HG03280 (cell line): Measurements from ENCODE around the gene BCLAF1.
"Not testable (repeated sequence)": the region's sequence is repeated elsewhere in the genome, so short reads cannot be mapped to it uniquely, and the experiment has no call there.

ENCODE experiments used
- ATAC-seq: cut with Tn5 transposase; IDR thresholded peaks from one replicate; pipeline ENCODE4 v1.9.1; 2021; ENCODE audit warnings: mild to moderate bottlenecking, moderate library complexity; ENCODE audit not compliant: unreplicated experiment

BCLAF1 gene

DNA sequence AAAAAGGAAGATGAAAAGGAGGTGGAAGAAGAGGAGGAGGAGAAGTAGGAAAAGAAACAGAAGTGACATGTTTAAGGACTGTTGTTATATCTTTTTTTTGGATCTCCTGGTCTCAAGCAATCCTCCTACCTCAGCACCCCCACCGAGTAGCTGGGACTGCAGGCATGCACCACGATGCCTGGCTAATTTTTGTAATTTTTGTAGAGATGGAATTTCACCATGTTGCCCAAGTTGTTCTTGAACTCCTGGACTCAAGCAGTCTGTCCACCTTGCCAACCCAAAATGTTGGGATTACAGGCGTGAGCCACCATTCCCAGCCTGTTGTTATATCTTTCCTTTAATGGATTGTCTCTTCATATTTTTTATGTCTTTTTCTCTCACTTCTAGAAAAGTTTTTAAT lies 19.5 kb upstream of the BCLAF1 start:
- no peak for ATAC-seq

DNA sequence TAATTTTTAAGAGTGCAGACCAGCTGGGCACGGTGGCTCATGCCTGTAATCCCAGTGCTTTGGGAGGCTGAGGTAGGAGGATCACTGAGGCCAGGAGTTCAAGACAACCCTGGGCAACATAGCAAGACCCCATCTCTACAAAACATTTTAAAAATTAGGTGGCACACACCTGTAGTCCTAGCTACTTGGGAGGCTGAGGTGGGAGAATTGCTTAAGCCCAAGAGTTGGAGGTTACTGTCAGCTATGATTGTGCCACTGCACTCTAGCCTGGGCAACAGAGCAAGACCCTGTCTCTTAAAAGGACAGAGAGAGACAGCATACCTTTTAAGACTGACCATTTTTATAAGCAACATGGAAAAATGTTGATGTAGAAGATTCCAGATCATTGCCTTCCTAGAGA lies 18.8 kb upstream of the BCLAF1 start:
- not testable (repeated sequence) for ATAC-seq

DNA sequence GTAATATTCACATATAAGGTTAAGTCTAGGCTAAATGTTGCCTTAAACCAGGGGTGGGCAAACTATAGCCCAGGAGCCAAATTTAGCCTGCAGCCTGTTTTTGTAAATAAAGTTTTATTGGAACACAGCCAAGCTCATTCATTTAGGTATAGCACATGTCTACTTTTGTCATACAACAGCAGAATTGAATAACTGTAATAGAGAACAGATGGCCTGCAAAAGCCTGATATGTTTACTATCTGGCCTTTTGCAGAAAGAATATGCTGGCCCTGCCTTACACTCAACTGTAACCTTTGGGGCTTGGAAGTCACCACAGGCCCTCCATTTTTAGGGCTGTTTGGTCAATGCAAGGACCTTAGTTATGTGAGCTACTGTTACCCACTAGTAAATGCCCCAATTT lies 17.7 kb upstream of the BCLAF1 start:
- ATAC-seq: no peak

DNA sequence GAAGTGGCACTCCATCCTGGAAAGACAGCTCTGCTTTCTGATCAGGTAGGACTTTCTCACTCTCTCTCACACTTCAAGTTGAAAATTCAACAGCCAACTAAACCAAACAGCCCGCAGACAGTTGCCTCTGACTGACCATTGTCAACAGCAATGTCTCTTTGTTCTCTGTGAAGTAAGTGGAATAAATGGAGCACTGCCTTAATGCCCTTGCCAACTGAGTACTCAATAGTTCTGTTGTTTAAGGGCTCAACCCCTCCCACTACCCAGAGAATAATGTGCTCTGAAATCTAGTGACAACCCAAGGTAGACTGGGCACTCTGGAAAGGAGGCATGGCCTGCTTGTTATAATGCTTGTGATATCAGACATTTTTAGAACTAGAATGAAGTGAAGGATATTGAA lies 16.8 kb upstream of the BCLAF1 start:
- no peak for ATAC-seq

DNA sequence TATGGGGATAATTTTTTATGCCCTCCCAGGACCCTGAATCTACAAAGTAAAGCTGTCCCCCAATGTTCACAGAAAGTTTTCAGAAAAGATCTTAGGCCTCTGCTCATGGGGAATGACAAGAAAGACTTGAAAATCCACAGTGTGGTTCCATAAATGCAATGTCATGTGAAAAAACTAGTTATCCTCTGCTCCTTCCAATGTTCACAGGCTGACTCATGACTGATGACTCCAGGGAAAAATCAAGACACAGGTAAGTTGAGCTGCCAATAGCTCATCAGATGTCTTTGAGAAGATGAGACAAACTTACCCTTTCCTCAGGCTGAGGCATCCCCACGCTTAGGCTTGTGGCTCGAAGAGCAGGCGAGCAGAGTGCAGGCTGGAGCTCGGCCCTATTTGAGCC lies 14.8 kb upstream of the BCLAF1 start:
- ATAC-seq: no peak

DNA sequence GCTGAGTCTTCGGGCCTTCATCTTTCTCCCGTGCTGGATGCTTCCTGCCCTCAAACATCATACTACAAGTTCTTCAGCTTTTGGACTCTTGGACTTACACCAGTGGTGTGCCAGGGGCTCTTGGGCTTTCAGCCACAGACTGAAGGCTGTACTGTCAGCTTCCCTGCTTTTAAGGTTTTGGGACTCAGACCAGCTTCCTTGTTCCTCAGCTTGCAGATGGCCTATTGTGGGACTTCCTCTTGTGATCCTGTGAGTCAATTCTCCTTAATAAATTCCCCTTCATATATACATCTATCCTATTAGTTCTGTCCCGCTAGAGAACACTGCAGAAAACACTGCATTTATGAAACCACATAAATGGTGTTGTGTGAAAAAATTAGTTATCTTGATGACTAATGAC lies 13.9 kb upstream of the BCLAF1 start:
- no peak for ATAC-seq

DNA sequence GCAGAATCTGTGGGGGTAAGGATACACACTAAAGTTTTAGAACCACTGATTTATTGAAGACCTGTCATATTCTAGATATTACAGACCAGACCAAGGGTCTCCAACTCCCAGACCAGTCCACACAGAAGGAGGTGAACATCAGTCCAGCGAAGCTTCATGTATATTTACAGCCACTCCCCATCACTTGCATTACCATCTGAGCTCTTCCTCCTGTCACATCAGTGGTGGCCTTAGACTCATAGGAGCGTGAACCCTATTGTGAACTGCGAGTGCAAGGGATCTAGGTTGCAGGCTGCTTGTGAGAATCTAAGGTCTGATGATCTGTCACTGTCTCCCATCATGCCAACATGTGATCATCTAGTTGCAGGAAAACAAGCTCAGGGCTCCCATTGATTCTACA lies 5.0 kb upstream of the BCLAF1 start:
- no peak for ATAC-seq

DNA sequence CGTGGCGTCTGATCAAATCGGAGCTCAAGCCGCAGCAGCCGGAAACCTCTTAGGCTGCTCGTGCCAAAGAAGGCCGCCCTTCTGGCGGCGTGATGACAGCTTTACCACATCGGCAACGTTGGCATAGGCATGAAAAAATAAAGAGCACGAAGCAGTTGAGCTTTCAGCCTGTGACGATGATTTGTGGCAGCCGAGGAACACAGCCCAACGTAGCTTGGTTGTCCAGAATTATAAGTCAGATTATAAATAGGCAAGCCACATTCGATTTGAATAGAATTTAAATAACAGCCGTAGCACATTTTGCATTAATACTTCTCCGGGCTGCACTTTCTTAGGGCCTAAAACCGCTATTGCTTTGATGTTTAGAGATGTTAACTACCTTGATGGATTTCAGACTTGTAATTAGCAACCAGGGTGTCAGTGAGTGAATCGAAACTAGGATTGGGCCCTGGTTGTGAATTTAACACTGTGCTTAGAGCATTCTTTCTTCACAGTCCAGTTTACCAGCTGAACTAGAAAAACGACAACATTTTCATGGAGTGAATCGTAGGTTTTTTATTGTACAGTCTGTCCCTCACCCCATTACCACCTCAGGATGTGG lies 864 bp upstream of the BCLAF1 start:
- peak; percentile 19 for ATAC-seq

DNA sequence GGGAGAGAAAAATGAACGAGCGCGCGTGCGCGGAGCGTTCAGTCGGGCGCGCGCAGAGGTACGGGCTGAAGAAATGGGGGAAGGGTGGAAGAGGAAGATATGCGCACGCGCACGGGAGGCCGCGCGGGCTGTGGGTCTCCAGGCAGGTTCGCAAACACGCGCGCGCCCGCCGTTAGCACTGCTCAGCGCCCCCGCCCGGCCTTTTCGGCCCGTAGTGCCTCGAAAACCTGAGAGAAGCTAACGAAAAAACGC lies 393 bp downstream of the BCLAF1 start:
- ATAC-seq: peak; percentile 35

DNA sequence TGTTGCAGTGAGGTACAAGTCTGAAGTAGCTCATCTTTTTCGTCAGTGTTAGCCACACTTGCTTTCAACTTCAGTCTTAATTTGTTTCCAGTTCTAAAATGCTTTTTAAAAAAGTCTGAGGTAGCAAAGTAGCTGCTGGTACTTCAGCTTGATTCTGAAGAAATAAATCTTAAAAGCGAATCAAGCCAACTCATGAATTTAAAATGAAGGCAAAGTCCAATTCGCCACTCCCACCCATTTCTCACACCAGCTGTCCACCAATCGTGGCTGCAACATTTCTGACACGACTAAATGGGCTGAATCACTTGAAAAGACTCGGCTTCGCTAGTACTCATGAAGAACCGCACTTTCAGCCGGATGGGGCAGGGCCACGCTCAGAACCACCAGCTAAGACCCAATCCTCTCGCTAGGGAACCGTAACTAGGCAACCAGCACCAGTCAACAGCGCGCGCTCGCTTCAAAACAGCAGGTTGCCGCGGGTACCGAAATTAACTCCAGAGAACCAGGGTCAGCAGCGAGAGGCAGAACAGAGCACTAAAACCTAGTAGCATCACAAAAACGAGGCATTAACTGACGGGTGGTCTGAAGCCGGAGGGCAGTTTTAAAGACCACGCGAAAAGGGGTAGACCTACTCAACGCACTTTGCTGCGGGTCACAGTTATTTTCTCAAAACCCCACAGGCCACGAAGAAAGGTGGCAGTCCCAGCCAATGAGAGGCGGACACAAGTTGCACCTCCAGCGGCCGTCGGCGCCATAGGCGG lies 900 bp downstream of the BCLAF1 start:
- peak; percentile 50 for ATAC-seq

DNA sequence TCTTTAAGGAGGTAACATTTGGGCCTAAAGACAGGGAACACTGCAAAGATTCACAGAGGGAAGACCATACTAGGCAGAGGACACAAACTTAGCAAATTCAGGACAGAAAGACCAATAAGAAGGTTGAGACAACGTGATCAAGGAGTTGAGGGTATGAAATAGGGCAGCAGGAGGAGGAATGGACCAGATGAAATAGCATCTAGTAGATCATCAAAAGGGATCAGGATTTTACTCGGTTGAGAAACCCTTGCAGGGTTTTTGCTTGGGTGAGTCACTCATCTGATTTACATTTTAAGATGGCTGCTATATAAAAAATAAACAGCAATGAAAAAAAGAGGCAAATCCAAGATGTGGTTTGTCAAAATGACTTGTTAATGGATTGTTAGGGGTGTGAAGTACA lies 4.7 kb downstream of the BCLAF1 start:
- no peak for ATAC-seq

DNA sequence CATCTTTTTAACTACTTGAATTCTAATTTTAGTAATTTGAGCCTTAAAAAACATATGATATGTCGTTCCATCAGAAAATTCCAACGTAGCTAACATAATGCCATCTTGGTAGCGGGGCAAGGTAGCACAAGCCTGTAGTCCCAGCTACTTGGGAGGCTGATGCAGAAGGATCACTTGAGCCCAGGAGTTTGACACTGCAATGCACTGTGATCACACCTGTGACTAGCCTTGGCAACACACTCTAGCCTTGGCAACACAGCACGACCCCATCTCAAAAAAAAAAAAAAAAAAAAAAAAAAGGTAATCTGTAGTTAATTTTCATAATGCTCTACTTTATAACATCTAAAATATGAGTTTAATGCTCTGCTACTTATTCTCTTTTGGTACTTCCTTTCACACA lies 6.7 kb downstream of the BCLAF1 start:
- no peak for ATAC-seq

DNA sequence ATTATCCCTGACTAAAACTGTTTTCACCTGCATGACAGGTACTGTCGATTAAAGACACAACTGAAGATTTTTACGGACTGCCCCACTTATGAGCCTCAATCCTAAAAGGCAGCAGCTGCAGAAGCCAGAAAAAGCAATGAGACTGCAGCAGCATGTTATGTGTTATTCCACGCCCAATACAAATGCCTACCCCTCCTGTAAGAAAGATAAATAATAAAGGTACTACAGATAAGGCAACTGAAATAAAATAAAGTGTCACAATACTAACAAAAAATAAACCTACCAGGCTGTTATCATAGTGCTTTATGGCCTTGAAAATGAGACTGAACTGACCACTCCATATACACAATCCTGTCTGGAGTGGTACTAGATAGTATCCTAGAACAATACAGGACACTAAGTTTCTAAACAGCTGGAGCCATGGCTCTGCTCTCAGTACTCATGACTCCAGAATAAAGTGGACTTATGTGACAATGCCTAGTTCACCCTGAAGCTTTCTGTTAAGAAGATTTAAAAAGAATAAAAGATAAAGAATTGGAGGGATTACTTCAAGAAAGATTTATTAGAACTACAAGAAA lies 9.5 kb downstream of the BCLAF1 start:
- no peak for ATAC-seq

DNA sequence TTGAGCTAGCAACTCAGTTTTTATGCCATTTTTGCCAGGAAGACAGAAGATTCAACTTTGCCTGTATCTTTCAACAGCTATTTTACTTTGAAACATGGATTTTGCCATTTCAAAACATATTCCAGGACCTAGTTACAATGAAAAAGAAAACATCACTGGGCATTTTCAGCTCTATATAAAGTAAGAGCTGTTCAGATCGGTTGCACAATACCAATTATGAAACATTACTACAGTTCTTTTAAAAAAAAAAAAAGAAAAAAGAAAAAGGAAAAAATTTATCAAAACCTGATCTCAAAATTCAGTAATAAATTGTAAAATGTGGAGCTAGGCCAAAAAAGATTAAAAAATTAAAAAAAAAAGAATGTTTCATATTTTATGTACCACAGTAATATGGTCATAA lies 15.6 kb downstream of the BCLAF1 start:
- ATAC-seq: no peak

DNA sequence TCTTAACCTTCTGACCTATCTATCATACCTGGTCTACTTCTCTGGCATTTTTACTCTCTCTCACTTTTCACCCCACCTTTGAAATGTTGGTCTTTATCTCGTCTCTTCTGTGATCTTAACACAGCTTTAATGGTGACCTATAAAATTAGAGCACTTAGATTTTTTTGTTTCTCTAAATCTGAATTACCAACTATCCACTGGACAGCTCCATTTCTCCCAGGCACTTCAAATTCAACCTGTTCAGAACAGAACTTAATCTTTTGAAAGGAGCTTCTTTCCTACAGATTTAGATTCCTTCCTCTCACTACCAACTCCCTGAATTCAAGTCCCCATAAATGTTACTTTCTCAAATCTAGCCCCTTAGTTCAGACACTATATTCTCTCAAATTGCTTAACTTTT lies 24.5 kb downstream of the BCLAF1 start:
- no peak for ATAC-seq

DNA sequence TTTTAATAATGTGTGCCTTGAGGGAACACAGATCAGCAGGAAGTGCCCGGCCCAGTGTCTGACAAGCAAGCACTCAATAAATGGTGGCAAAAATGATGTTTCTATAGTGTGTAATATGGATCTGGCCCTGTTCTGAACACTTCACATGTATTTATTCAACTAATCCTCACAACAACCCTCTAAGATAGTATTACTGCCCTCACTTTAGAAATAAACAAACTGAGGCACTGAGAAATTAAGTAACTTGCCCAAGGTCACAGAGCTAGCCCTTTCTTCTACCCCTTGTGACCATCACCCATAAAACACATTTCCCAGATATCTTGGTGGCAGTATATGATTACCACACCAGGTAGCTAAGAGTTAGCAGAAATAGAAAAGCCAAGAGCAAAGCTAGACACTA lies 26.7 kb downstream of the BCLAF1 start:
- ATAC-seq: no peak

DNA sequence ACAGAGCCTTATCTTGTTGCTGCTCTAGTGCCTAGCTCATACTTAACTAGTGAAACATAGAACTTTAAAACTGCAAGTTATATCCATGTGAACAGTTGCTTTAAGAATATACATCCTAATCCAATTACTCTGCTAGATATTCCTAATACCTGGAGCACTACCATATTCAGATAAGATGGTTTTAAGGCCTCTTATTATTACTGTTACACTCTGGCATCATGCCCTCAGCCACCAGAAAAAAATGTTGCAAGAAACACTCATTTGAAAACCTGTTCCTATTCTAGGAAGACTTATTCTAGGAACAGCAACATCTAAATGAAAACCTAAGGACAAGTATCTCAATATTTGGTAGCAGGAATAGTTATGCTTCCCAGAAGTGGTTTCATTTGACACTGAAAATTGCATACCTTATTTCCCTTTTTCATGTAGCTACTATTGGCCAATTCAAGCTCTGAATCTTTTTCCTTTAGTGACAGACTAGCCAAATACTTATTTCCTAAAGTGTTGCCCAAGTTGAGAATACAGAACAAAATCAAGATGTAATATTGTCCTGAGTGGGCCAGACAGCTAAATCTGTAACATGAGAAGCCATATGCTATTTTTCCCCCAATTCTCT lies 34.7 kb downstream of the BCLAF1 start:
- ATAC-seq: no peak

DNA sequence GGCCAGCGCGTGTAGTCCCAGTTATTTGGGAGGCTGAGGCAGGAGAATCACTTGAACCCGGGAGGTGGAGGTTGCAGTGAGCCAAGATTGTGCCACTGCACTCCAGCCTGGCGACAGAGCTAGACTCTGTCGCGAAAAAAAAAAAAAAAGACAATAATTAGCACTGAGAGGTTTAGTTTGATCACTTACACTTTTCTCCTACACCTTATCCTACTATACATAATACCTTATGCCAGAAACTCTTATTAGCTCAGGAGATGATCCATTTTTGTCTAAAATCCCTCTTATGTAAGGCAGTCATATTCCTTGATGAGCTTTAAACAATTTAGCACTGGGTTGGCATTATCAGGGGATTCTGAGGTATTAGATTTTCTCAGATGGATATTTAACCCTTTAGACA lies 35.9 kb downstream of the BCLAF1 start:
- ATAC-seq: no peak

DNA sequence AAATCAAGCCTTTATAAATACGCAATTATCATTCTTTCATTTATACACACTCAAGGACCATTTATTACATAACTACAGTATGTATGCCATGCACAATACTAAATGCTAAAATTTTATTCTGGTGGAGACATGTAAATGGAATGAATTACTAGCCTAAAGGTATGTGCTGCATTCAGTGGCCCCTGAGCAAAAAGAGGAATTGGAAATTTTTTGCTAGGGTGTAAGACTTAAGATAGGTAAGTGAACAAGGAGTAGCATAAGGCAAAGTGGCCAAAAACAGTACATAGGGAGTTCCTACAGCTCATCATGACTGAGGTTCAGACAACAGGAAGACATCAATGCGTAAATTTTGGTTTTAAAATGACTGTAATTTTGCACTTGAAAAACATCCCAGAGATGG lies 37.2 kb downstream of the BCLAF1 start:
- ATAC-seq: no peak

DNA sequence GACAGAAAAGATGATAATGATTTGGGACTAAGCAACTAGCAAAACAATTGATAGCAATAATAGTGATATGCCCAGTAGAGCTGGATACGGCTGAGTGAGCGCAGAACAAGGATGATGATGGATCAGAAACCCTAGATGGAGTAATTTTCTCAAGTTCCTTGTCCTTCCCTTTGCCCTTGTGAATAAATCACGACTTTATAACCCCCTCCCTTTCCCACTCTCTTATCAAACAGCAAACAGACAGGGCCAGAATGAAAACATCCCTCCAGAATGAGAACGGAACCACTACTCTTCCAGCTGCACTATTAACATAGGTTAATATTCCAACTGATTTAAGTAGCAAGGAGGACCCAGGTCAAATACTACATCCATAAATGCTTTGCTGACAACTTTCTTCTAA lies 38.3 kb downstream of the BCLAF1 start:
- no peak for ATAC-seq

DNA sequence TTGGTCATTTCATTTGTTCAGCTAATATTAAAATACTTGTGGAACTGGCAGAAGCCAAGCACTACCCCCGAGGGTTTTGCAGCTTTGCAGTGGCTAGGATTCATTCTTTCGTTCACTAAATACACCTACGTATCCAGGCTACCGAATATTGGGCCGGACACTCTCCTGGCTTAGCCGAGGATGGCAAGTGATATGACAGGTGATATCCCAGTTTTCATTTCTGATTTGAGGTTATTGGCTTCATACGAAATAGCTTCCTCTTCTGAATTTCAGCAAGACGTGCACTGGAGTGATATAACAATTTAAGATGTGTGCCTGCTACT lies 39.0 kb downstream of the BCLAF1 start:
- peak; percentile 1 for ATAC-seq

DNA sequence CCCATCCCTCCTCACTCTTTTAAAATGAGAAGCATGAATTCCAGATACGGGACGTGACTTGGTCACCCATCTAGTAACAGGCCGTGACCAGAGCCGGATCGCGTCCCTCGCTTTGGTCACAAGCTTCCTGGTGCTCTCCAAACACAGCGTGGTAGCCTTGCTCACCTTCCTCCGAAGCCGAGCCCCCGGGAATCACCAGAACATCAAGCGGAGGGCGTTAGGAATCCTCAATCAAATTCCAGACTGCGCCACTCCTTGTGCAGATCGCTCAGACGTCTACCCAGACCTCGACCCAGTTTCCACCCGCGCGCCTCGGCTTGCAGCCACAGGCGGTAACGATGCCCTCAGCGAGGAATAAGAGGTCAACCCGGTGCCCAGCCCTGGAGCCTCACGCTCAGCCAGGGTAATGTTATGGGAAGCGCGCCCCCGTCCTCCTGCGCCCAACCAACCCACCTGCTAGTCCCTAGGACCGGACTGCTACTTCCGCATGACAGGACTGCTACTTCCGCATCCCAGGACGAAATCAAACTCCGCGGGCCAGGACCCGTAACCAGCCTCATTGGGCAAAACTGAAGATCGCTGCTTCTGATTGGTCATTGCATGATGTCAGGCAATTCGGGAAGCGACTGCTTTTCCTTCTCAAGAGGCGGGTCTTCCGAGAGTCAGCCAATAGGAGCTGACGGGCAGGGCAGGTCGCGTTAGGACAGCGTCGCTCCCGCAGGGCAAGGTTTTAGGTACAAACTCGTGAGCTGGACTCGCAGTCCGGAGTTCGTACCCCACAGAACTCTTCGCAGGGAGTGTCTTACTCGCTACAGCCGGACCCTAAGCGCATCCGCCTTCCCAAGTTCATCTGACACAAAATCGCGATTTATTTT lies 39.6 kb downstream of the BCLAF1 start, which contains the start of gene MTFR2:
Gene MTFR2 (minus strand): TSS at position 501 of the 875 bp plus-strand sequence. CDS start 1,212 bp downstream, outside the sequence.
- ATAC-seq: peak; percentile 97
